H1 (cell line): ENCODE results near the gene TMEM134.

ENCODE experiments used
- CEBPB ChIP-seq: IDR thresholded peaks from 2 replicates; pipeline ENCODE4 v1.6.1; 2012; ENCODE audit warnings: low read depth, low read length
- PHF8 ChIP-seq: fragments of 200-600 bp; sonication (generic); conservative IDR thresholded peaks from 2 replicates; pipeline ENCODE4 v1.7.1; 2012; ENCODE audit warnings: low read depth, mild to moderate bottlenecking, inconsistent platforms, low read length, moderate library complexity
- TF ChIP-seq, protein P1 (sequence below), 3 experiments: IDR thresholded peaks; 1 replicate in 2 of 3; 2 replicates in 1 of 3; pipeline versions ENCODE4 v1.5.1 to v1.6.1; 2011; ENCODE audit warnings: low read length in 3 of 3, mild to moderate bottlenecking in 3 of 3, inconsistent platforms in 2 of 3, low read depth in 1 of 3, moderate library complexity in 1 of 3; ENCODE audit not compliant: insufficient read depth in 1 of 3; ENCODE audit errors: control extremely low read depth in 1 of 3

DNA sequence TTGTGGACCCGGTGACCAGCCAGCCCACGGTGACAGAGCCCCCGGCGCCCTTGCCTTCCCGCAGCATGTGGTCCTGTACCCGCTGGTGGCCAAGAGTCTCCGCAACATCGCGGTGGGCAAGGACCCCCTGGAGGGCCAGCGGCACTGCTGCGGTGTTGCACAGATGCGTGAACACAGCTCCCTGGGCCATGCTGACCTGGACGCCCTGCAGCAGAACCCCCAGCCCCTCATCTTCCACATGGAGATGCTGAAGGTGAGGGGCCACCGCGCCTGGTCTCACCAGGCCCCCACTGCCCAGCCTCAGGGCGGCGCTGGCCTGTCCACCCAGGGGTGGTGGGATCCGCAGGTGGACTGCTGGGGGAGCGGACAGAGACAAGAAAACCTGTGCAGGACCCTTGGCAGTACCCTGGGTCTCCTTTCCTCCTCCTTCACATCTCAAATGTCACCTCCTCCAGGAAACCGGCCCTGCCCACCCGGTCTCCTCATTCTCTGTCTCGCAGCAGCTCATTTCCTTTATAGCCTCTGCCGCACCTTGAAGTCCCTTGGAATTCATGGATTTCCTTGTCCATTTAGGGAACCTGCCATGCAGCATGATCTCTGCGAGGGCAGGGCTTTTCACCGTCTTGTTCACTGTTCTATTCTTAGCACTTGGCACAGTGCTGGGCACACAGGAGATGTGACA, 20.3 kb upstream of the TMEM134 start:
- TF ChIP-seq PHF8 (no peak), CEBPB (no peak)
- TF ChIP-seq, protein P1, sequence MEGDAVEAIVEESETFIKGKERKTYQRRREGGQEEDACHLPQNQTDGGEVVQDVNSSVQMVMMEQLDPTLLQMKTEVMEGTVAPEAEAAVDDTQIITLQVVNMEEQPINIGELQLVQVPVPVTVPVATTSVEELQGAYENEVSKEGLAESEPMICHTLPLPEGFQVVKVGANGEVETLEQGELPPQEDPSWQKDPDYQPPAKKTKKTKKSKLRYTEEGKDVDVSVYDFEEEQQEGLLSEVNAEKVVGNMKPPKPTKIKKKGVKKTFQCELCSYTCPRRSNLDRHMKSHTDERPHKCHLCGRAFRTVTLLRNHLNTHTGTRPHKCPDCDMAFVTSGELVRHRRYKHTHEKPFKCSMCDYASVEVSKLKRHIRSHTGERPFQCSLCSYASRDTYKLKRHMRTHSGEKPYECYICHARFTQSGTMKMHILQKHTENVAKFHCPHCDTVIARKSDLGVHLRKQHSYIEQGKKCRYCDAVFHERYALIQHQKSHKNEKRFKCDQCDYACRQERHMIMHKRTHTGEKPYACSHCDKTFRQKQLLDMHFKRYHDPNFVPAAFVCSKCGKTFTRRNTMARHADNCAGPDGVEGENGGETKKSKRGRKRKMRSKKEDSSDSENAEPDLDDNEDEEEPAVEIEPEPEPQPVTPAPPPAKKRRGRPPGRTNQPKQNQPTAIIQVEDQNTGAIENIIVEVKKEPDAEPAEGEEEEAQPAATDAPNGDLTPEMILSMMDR (IDR thresholded peaks at IDR 0.05; ENCODE audit: control extremely low read depth in 1 of 3, insufficient read depth in 1 of 3, low read depth in 1 of 3, low read length in 3 of 3), result no peak
